CD4-positive, CD25-positive, alpha-beta regulatory T cell (primary cell): ENCODE measurements around the gene DDR1. TPM values are rescaled to one million over a fixed set of nuclear protein-coding genes. Genes with fewer than 3 reads are reported as not detected.
A peak's percentile ranks its signal among the peaks of the same experiment; 100 is the strongest.

Experiments
- ATAC-seq, 2 donors: fragments of 150-1000 bp; cut with Tn5 transposase; one replicate each; pipeline ENCODE4 v1.10.0; 2021; ENCODE audit warnings: low read depth in 2 of 2, moderate number of reproducible peaks in 2 of 2, moderate library complexity in 1 of 2
- DNase-seq, 3 donors: peaks; one replicate each; pipeline versions ENCODE4 v3.0.0 to v3.0.0-alpha.2; 2012 to 2022; ENCODE audit warnings: mixed read lengths in 1 of 3
- H3K27ac ChIP-seq: one replicate; pipeline ENCODE4 v1.7.0; 2013; ENCODE audit warnings: mild to moderate bottlenecking, low read length; ENCODE audit not compliant: insufficient read depth, poor library complexity, severe bottlenecking
- H3K27me3 ChIP-seq: one replicate; pipeline ENCODE4 v1.7.0; 2013; ENCODE audit warnings: low read length; ENCODE audit not compliant: control insufficient read depth, insufficient read depth
- H3K36me3 ChIP-seq: one replicate; pipeline ENCODE4 v1.7.0; 2013; ENCODE audit warnings: mild to moderate bottlenecking, low read length, moderate library complexity; ENCODE audit not compliant: control insufficient read depth, insufficient read depth
- H3K4me1 ChIP-seq: 2 replicates; pipeline ENCODE4 v1.7.0; 2013; ENCODE audit warnings: mild to moderate bottlenecking, low read length; ENCODE audit not compliant: insufficient read depth, control insufficient read depth, poor library complexity, severe bottlenecking
- H3K4me3 ChIP-seq: one replicate; pipeline ENCODE4 v1.7.0; 2013; ENCODE audit warnings: low read depth, mild to moderate bottlenecking, low read length, moderate library complexity
- H3K9me3 ChIP-seq, 2 experiments: 1 replicate in 1 of 2; 2 replicates in 1 of 2; pipeline ENCODE4 v1.7.0; 2013; ENCODE audit warnings: low read length in 2 of 2, mild to moderate bottlenecking in 1 of 2, moderate library complexity in 1 of 2; ENCODE audit not compliant: control insufficient read depth in 2 of 2
- H3K27ac Mint-ChIP-seq, 3 donors: one replicate each; pipeline ENCODE4 v1.8.0; 2020 to 2022; ENCODE audit warnings: mild to moderate bottlenecking in 3 of 3, mixed read lengths in 3 of 3, moderate library complexity in 2 of 3
- H3K27me3 Mint-ChIP-seq: one replicate; pipeline ENCODE4 v1.8.0; 2022; ENCODE audit warnings: mild to moderate bottlenecking, mixed read lengths
- H3K36me3 Mint-ChIP-seq: one replicate; pipeline ENCODE4 v1.8.0; 2020; ENCODE audit warnings: mixed read lengths
- H3K4me1 Mint-ChIP-seq, 4 donors: one replicate each; pipeline ENCODE4 v1.8.0; 2020 to 2022; ENCODE audit warnings: mixed read lengths in 4 of 4, mild to moderate bottlenecking in 1 of 4
- H3K4me3 Mint-ChIP-seq, 4 donors: one replicate each; pipeline ENCODE4 v1.8.0; 2020 to 2022; ENCODE audit warnings: mild to moderate bottlenecking in 4 of 4, mixed read lengths in 4 of 4, moderate library complexity in 3 of 4
- H3K9me3 Mint-ChIP-seq, 7 donors: one replicate each; pipeline ENCODE4 v1.8.0; 2020 to 2022; ENCODE audit warnings: mixed read lengths in 7 of 7, mild to moderate bottlenecking in 3 of 7, moderate library complexity in 2 of 7
- polyA plus RNA-seq, 4 donors: library from polyadenylated mRNA; unstranded; fragments of 300-500 nt; fragmentation: Illumina TruSeq; gene quantifications; one replicate each; pipeline ENCODE4 v1.2.3, GENCODE V29; 2021
- total RNA-seq: library from RNA; stranded (reverse); gene quantifications from one replicate; pipeline ENCODE4 v1.2.3, GENCODE V29; 2022

Gene DDR1
- total and polyA plus RNA-seq, 5 donors from 2014 or later, result 1.2 to 5.0 (median 2.3) TPM

DNA sequence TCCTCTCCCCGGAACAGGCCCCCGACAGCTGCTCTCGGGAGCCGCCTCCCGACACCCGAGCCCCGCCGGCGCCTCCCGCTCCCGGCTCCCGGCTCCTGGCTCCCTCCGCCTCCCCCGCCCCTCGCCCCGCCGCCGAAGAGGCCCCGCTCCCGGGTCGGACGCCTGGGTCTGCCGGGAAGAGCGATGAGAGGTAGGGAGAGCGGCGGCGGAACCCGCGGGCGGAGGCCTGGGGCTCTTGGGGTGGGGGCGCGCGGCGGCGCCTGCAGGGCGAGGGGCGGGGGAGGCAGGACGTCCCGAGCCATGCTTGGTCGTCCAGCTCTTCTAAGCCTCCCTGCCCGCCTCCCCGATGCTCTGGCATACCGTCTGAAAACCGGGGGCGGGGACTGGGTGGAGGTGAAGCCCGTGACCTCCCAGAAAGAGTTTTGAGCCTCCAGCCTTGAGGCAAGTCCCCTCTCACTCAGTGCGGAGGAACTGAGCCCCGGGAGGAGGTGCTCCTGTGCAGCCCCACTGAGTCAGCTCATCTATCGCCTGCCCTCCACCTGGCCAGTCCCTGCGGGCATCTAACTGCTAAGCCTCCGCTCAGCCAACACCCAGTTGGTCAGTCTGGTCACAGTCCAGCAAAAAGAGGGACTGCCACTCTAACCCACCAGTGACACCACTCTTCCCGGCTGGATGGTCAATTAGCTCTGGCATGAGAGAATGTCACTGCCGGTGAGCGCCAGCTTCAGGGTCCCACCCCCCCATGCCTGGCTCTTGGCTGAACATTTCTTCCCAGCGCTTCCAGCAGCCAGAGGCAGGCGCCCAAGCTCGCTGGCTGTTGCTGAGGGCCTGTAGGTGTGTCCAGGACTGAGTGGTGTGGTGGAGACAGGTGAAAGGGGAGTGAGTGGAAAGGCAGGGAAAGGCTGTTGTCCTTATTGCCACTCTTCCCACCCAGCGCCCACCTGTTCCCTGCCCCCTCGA is 482 bp downstream of the DDR1 start:
- H3K9me3 ChIP-seq, result no peaks in the 10 kb centered on the region
- H3K27me3 ChIP-seq, result peaks cover 5% of the 10 kb centered on the region
- peak overlapping the region; percentile 78 to 87 (median 80) for H3K27ac Mint-ChIP-seq
- no peak overlapping the region for H3K27ac ChIP-seq
- peaks cover 3% of the 10 kb centered on the region for H3K36me3 Mint-ChIP-seq
- peaks cover 0 to 2% (median 0%) of the 10 kb centered on the region in 7 donors for H3K9me3 Mint-ChIP-seq
- peaks cover 26% of the 10 kb centered on the region for H3K27me3 Mint-ChIP-seq
- H3K36me3 ChIP-seq, result peaks cover 3% of the 10 kb centered on the region
- peaks cover 31% of the 10 kb centered on the region for H3K4me1 ChIP-seq
- DNase-seq (peak; percentile 13 to 35 (median 34)), ATAC-seq (peak; percentile 35)
- peak overlapping the region; percentile 48 for H3K4me3 ChIP-seq
- peaks cover 0 to 40% (median 14%) of the 10 kb centered on the region in 4 donors for H3K4me1 Mint-ChIP-seq
- peak overlapping the region; percentile 74 to 92 (median 86) for H3K4me3 Mint-ChIP-seq

DNA sequence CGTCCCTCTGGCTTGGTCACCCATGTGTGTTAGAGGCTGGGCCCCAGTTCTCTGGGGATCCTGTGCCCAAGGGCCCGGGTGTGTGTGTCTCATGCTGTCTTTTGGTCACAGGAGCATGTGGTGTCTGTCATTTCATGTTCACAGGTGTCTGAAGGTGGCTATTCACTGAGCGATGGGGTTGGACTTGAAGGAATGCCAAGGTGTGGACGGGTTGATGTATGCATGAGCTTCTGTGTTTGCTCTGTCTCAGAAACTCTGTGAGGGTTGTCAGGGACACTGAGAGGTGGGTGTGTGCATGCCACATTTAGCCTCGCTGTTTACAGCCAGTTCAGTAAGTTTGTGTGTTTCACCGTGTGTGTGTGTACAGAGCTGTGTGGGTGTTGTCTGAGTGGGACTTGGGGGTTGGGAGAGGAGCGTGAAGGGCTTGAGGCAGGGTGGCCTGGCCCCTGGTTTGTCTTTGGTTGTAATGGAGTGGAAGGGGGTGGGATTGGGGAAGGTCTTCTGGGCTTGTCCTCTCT is 1.2 kb downstream of the DDR1 start:
- no peak for ATAC-seq
- Mint-ChIP-seq H3K36me3 (peaks cover 10% of the 10 kb centered on the region), H3K4me1 (peaks cover 0 to 40% (median 13%) of the 10 kb centered on the region in 4 donors), H3K9me3 (peaks cover 0 to 2% (median 0%) of the 10 kb centered on the region in 7 donors), H3K4me3 (peak overlapping the region; percentile 74 to 92 (median 79)), H3K27me3 (peaks cover 26% of the 10 kb centered on the region), H3K27ac (peak overlapping the region; percentile 78 to 87 (median 80))
- H3K27me3 ChIP-seq, result peaks cover 5% of the 10 kb centered on the region
- H3K27ac ChIP-seq, result no peak overlapping the region
- H3K9me3 ChIP-seq, result no peaks in the 10 kb centered on the region
- peaks cover 31% of the 10 kb centered on the region for H3K4me1 ChIP-seq
- DNase-seq, result no peak
- peaks cover 3% of the 10 kb centered on the region for H3K36me3 ChIP-seq
- H3K4me3 ChIP-seq, result peak overlapping the region; percentile 43

DNA sequence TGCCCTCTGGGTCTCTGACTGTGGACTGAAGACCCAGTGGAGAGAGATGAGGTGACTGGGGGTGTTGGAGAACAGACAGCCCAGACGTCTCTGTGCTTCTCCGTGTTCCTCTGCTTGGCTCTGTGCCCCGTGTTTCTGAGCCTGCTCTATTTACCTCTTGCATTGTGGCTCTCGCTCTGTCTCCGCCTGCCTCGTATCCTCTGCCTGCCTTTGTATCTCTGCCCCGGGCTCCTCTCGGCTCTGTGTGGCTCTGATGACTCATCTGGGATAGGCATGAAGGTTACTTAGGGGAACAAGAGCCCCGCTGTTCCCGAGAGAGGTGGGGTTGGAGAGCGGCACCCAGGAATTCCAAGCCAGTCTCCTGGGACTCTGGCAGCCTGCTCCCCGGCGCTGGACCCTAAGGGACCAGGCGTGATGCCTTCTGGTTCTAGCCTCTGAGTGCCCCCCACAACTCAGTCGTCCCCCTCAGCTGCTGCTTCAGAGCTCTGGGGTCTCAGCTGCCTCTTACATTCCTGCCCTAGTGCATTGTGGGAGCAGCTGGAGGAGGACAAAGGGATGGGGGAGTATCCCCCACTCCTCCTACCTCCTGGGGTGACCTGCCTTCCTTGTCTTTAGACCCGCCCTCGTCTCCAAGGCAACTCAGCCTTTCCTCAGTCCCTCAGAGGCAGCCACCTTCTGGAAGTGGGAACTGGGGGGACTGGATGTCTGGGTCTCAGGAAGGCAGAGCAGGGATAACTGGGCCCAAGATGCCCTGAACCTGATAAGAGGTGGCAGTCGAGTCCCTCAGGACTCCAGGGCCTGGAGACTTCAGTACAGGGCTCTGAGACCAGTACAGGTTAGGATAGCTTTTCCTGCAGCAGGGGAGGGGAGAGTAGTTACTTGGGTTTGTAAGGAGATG is 1.9 kb downstream of the DDR1 start:
- peaks cover 0 to 39% (median 12%) of the 10 kb centered on the region in 4 donors for H3K4me1 Mint-ChIP-seq
- peak overlapping the region; percentile 74 to 92 (median 79) for H3K4me3 Mint-ChIP-seq
- no peak overlapping the region for H3K27ac ChIP-seq
- H3K36me3 ChIP-seq, result peaks cover 3% of the 10 kb centered on the region
- DNase-seq (peak in 1 of 3 donors; percentile 30), ATAC-seq (peak; percentile 31 to 54)
- peaks cover 0 to 2% (median 0%) of the 10 kb centered on the region in 7 donors for H3K9me3 Mint-ChIP-seq
- peak overlapping the region; percentile 78 to 87 (median 80) for H3K27ac Mint-ChIP-seq
- H3K27me3 Mint-ChIP-seq, result peaks cover 24% of the 10 kb centered on the region
- H3K36me3 Mint-ChIP-seq, result peaks cover 10% of the 10 kb centered on the region
- peaks cover 5% of the 10 kb centered on the region for H3K27me3 ChIP-seq
- no peaks in the 10 kb centered on the region for H3K9me3 ChIP-seq
- peaks cover 31% of the 10 kb centered on the region for H3K4me1 ChIP-seq
- H3K4me3 ChIP-seq, result no peak overlapping the region

DNA sequence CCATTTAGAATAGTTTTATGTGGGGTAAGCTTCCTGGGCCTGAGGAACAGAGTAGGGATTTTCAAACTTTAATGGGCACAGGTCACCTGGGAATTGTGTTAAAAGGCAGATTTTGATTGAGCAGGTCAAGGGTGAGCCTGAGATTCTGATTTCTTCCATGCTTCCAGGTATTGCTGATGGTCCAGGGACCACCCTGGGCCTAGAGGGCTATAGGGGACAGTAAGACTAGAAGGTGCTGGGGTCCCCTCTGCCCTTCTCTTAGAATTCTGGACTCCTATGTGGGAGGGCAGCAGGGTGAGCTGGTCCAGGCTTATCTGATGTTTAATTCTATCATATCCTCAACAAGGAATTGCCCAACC is 2.6 kb downstream of the DDR1 start:
- peaks cover 0 to 35% (median 12%) of the 10 kb centered on the region in 4 donors for H3K4me1 Mint-ChIP-seq
- H3K36me3 Mint-ChIP-seq, result peaks cover 10% of the 10 kb centered on the region
- H3K27ac Mint-ChIP-seq, result peak overlapping the region in 1 of 3 donors; percentile 6

DNA sequence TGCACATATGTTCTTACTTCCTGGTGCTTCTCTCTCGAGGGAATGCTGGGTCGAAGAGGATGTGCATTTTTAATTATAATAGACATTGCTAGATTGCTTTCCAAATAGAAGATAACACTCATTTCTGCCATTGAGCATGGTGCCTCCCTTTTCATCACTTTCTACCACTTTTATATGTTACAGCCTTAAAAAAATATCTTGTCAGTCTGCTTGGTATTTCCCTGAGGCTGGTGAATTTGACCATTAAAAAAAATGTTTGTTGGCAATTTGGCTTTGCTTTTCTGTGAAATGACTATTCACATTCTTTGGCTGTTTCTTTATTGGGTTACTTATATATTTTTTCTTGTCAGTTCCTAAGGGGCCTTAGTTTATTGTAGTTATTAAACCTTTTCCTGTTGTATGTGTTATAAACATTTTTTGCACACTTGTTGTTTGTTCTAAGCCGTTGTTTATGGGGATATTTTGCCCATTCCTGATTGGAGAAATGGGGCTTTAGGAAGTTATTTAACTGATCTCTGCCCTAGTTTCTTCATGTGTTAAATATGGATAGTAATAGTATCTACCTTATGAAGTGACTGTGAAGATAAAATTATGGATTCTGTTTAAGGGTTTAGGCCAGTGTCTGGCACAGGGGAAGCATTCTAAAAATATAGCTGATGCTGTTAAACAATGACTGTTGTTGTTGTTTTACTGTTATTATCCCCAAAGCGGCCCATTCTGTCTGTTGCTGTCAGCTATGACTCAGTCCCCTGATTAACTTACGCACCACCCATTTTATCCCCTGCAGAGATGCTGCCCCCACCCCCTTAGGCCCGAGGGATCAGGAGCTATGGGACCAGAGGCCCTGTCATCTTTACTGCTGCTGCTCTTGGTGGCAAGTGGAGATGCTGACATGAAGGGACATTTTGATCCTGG is 3.8 kb downstream of the DDR1 start:
- Mint-ChIP-seq H3K36me3 (peaks cover 14% of the 10 kb centered on the region), H3K27ac (no peak overlapping the region), H3K27me3 (peaks cover 16% of the 10 kb centered on the region), H3K9me3 (peaks cover 0 to 2% (median 0%) of the 10 kb centered on the region in 7 donors), H3K4me3 (peak overlapping the region in 1 of 4 donors; percentile 37), H3K4me1 (peaks cover 0 to 31% (median 10%) of the 10 kb centered on the region in 4 donors)
- DNase-seq (no peak), ATAC-seq (no peak)
- Histone ChIP-seq H3K27ac (no peak overlapping the region), H3K36me3 (peaks cover 3% of the 10 kb centered on the region), H3K9me3 (no peaks in the 10 kb centered on the region), H3K27me3 (peaks cover 5% of the 10 kb centered on the region), H3K4me3 (no peak overlapping the region), H3K4me1 (peaks cover 29% of the 10 kb centered on the region)

More for the DNA sequence above, 2.6 kb downstream of the DDR1 start:
- peaks cover 5% of the 10 kb centered on the region for H3K27me3 ChIP-seq
- DNase-seq (no peak), ATAC-seq (no peak)
- no peak overlapping the region for H3K27ac ChIP-seq
- H3K36me3 ChIP-seq, result peaks cover 3% of the 10 kb centered on the region
- H3K9me3 Mint-ChIP-seq, result peaks cover 0 to 2% (median 0%) of the 10 kb centered on the region in 7 donors
- peak overlapping the region in 2 of 4 donors; percentile 37 to 66 for H3K4me3 Mint-ChIP-seq
- H3K27me3 Mint-ChIP-seq, result peaks cover 19% of the 10 kb centered on the region
- no peak overlapping the region for H3K4me3 ChIP-seq
- peaks cover 31% of the 10 kb centered on the region for H3K4me1 ChIP-seq
- no peaks in the 10 kb centered on the region for H3K9me3 ChIP-seq

DNA sequence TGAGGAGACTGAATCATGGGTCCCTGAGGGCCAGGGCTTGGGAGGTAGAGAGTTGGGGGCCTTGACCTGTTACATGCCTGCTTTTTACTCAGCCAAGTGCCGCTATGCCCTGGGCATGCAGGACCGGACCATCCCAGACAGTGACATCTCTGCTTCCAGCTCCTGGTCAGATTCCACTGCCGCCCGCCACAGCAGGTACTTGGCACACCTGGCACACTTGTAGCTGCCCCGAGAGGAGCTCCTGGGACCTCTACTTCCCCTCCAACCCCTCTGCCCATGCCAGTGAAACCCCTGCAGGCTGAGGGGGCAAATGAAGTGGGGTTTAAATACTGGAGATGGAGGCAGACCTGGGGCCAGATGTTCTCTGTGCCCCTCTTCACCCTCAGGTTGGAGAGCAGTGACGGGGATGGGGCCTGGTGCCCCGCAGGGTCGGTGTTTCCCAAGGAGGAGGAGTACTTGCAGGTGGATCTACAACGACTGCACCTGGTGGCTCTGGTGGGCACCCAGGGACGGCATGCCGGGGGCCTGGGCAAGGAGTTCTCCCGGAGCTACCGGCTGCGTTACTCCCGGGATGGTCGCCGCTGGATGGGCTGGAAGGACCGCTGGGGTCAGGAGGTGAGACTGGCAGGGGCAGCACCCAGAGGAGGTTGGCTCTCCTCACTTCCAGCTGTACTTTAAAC is 4.6 kb downstream of the DDR1 start:
- H3K4me1 Mint-ChIP-seq, result peaks cover 0 to 24% (median 6%) of the 10 kb centered on the region in 4 donors
- DNase-seq (no peak), ATAC-seq (no peak)
- no peak overlapping the region for H3K4me3 Mint-ChIP-seq
- no peaks in the 10 kb centered on the region for H3K9me3 Mint-ChIP-seq
- peaks cover 14% of the 10 kb centered on the region for H3K36me3 Mint-ChIP-seq
- peaks cover 5% of the 10 kb centered on the region for H3K27me3 ChIP-seq
- H3K36me3 ChIP-seq, result peaks cover 3% of the 10 kb centered on the region
- H3K4me3 ChIP-seq, result no peak overlapping the region
- peaks cover 21% of the 10 kb centered on the region for H3K4me1 ChIP-seq
- no peak overlapping the region for H3K27ac ChIP-seq
- no peak overlapping the region for H3K27ac Mint-ChIP-seq
- H3K9me3 ChIP-seq, result no peaks in the 10 kb centered on the region
- peaks cover 14% of the 10 kb centered on the region for H3K27me3 Mint-ChIP-seq
